HS-5 (cell line): Measurements from ENCODE around the gene HGFAC.

Source experiments
- DNase-seq: peaks from one replicate; pipeline ENCODE4 v3.0.0-alpha.2; 2012; ENCODE audit warnings: low read depth

The HGFAC gene

DNA sequence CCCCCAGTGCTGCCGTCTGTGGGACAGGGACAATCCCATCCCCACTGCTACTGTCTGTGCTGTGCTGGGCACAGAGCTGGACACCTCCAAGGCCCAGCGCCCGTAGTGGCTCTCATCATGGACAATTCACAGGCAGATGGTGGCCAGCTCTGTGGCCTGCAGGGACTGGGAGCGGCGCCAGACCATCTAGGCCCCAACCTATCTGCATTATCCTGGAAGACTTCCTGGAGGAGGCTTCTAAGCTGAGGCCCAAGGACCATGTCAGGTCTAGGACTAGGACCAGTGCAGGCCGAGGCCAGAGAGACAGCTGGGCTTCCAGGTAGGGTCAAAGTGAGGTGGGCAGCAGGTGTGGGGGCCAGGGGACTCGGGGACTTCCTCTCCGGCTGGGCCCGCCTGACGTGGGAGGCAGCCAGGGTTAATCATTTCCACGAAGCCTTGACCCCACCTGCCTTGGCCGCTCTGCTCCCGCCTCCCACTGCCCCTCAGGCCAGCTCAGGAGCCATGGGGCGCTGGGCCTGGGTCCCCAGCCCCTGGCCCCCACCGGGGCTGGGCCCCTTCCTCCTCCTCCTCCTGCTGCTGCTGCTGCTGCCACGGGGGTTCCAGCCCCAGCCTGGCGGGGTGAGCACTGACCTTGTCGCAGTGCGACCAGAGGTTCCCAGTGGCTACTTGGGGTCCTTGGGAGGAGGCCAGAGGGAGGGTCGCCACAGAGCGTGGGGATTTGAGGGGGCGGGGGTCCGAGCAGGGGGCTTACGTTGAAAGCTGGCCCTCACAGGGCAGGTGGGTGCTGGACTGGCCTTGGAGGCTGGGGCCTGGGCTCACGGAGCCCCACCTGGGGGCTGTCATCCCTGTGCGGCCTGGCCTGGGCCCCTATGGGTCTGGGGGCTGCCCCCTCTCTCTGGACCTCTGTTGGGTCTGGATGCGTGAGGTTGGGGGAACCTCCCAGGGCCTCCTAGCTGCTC, at the start of gene HGFAC:
Gene HGFAC (plus strand): TSS at position 468 of the 959 bp plus-strand sequence. CDS start 34 bp downstream, at position 502.
- no peak for DNase-seq

DNA sequence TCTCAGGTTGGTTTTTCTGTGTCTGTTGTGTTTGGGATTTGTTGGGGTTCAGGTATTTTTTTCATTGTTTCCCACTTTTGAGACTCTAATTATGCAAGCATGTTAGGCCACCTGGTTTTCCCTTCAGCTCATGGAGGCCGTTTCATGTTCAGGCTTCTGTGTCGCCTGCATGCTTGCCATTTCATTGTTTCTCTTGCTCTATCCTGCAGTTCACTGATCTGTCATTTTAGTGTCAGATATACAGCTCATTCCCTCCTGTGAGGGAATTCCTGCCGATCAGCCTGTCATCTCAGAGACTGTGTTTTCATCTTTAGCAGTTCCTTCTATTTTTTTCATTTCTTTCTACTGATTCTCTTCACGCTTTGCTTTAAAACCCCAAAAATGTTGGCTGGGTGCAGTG, 49.4 kb upstream of the HGFAC start:
- no peak for DNase-seq

DNA sequence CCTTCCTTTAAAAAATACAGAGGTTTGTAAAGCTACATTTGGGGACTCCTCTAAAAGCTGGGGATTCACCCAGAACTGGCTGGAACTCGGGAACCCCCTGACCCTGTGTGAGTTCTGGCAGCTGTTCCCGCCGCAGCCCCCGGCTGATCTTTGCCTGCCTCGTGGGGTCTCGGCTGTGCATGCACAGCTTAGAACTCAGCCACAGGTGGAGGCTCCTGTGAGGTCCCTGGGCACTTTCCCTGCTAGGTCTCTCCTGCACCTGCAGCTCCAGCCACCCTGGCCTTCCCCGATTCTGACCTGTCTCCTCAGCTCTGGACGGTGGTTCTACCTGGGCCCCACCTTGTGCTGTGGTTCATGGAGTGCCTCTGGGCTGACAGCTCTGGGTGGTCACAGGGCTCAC, 48.6 kb upstream of the HGFAC start:
- DNase-seq: no peak

DNA sequence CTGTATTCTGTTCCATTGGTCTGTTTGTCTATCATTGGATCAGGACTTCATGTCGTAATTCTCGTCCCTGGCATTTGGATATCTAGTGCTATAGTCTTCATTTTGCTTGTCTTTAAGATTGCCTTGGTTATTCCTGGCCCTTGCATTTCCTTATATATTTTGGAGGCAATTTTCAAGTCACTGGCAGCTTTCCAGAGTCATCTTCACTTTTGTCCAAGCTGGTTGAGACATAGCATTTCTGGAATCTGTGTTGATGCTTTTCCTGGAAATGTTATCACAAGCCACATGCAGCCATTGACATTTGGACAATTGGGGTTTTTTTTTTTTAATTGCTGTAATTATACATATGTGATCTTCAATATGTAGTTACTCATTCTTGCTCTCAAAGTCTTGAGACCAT, 45.2 kb upstream of the HGFAC start:
- DNase-seq: no peak

DNA sequence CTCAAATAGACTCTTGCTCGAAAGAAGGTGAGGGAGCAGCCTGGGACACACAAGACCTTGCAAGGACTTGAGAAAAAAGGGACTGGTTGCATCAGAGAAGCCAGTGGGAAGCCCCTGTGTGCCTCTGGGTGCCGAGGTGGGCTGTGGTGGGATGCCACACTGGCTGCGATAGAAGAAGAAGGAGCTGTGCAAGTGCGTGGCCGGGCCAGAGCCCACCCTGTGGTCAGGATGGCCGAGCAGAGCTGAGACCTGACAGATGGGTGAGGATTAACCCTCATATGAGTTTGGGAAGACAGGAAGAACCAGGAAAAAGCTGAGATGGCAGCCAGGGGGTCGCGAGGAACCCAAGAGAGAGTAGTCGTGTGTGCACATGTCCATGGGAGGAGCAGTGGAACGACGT, 44.6 kb upstream of the HGFAC start:
- no peak for DNase-seq

DNA sequence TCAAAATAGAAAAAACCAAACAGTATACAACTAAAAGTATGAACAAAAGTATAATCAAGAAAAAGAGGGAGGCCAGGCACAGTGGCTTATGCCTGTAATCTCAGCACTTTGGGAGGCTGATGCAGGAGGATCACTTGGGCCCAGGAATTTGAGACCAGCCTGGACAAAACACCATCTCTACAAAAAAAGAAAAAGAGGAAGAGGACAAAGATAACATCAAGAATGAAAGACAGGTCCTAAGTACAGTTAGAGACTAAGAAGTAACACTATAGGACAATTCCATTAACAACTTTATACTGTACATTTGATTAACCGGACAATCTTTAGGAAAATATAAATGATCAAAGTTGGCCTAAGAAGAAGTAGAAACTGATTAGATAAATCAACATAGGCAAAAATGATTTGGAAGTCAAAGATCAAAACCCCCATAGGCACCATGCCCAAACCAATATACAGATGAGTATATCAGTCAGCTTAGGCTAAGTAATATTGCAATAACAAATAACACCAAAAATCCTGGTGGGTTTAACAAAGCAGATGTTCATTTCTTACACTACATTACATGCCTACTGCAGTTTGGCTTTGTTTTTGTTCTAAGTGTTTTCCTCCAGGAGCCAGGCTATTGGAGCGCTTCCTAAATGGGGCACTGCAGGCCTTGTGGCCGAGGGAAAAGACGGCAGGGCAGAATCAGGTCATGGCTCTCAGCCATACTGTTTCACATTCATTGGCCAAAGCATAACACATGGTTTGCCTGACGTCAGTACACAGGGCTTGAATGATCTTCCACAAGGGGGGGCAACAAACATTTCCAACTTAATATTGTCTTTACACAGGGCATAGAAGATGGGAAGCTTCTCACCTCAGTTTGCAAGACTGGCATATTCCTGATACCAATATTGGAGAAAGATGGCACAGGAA, 42.2 kb upstream of the HGFAC start:
- no peak for DNase-seq

DNA sequence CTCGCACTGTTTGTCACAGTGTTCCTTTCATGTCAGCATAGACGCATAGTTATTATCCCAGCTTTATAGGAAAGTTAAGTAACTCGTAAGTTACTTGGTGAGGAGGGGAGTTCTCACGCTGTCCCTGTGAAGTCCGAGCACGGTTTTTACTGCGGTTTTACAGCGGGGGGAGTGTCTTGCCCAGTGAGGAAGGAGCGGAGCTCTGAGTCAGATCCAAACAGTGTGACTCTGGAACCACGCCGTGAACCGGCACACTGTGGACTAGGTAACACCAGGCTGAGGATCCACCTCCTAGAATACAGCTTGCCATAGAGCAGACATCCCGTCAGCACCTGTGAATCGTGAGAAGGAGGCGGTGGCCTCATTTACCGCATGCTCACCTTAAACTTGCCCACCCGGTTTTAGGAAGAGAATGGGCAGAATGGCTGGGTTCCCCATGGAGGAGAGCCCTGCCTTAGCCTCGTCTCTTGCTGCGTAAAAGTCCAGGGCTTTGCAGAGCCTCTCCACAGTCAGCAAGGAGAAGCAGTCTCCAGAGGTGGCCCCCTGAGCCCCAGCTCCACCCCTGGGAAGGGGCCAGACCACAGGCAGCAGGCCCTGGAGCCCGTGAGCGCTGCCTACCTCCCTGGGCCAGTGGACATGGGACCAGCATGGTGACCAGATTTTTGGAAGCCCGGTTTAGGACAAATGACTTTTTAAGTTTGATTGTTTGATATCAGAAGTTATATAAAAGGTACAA, 40.2 kb upstream of the HGFAC start:
- no peak for DNase-seq

DNA sequence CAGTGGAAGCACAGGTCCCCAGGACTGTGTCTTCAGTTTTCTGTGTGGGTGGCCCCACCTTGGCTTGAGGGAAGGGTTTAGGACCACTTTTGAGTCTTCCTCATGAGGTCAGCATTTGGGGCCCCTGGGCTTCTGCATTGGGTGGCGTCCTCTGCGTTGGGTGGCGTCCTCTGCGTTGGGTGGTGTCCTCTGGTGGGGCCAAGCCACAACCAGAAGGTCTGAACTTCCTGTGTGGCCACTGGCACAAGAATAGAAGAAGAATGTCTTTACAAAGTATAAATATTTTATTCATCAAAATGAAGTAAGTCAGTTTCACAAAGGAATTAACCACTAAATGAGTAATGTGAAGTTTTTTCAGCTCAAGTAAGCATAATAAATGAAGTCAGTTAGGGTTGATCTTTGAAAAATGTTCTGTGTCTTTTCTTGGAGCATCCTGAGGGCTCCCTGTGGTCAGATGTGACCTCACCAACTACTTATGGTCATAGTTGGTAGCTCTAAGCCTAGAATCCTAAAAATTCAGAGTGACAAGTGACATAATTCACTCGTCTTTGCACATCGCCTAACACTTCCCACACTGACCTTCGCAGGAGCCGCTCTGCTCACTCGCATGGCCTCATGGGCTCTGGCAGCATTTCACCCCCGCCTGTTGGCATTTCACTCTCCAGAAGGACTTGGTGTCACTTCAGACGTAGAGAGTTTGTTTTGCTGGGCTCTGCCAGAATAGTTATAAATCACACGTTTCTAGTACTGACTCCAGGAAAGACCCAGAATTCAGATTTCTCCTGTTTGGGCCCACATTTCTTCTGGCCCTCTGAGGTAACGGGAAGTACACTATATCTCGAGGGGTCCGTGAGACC, 39.0 kb upstream of the HGFAC start:
- DNase-seq: peak; percentile 43

DNA sequence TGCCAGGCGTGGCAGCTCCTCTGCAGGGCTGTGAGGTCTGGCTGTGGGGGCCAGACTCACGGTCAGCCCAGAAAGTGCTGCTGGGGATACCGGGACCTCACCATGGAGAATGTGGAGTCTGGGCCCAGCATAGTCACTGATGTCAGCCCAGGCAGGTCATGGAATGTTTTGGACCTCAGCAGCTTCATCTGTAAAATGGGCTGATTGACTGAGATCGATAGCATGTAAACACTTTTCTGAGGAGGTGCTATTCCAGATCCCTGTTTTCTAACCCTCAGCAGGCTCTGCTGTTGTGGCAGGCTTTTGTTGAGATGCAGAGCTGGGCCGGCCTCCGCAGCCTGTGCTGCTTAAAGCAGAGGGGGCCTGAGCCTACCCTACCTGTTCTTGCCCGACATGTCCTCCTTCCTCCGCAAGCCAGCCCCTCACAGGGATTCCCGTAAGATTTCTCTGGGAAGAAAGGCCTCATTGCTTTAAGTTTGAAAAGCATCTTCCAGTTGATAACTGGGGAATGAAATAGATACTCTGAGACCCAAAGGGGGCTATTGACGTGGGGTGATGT, 38.3 kb upstream of the HGFAC start:
- no peak for DNase-seq

DNA sequence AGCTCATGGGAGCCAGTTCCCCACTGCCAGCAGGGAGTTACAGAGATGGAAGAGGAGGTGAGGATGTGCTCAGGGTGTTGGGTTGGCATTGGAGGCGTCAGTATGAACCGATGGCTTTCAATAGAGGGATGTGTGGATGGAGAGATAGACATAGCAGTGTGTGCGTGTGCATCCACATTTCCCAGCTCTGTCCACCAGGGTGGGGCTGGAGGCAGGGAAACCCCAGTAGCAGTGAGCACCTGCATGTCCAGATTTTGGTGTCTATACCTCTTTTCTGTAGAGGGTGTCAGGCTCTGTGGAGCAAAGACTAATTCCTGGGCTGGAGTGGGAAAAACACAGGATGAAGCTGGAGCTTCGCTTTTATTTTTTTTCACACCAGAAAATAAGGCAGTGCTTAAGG, 37.2 kb upstream of the HGFAC start:
- DNase-seq: no peak

DNA sequence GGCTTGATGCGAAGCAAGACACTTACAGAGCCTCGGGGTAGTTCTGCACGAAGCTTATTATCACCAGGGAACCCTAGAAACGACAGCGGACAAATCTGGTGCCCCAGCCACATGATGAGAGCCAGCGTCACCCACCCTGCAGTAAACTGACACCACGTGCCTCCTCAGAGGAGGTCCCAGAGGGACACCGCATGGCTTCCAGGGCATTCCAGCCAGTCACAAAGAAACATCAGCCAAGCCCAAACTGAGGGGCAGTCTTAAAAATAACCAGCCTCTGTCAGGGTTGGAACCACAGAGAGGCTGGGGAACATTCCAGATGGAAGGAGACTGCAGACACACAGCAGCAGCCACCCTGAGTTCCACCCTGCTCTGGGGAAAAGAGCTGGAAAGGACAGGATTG, 36.6 kb upstream of the HGFAC start:
- DNase-seq: no peak

DNA sequence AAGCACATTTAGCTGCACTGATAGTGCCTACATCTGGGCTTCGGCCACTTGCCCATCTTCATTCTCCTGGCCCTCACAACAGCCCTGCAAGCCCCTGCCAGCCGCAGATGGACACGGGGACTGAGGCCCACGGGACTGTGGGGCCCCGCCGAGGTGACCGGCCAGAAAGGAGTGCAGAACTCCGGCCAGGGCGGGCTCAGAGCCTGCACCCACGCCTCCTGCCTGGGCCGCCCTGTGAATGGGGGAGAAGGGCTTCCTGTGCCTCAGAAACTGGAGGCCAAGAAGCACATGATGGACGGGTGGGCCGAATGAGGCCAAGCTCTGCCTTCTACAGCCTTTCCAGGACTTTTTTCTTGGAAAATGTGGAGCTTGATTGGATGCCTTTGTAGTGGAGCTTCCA, 35.7 kb upstream of the HGFAC start:
- no peak for DNase-seq

DNA sequence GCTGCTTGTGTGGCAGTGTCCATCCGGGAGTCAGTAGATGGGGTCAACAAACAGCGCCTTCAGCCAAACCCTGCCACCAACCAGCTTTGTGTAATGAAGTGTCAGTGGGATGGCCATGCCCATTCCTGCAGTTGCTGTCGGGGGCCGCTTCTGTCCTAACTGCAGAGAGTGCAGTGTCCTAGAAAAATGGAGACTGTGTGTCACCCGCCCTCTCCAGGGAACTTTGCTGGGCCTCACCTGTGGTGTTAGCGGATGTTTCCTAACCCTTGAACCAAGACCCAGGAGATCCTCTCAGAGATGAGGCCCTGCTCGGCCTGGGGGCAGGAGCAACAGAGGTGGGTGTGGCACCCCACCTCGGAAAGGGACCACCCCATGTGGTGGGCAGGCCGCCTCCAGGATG, 35.3 kb upstream of the HGFAC start:
- no peak for DNase-seq

DNA sequence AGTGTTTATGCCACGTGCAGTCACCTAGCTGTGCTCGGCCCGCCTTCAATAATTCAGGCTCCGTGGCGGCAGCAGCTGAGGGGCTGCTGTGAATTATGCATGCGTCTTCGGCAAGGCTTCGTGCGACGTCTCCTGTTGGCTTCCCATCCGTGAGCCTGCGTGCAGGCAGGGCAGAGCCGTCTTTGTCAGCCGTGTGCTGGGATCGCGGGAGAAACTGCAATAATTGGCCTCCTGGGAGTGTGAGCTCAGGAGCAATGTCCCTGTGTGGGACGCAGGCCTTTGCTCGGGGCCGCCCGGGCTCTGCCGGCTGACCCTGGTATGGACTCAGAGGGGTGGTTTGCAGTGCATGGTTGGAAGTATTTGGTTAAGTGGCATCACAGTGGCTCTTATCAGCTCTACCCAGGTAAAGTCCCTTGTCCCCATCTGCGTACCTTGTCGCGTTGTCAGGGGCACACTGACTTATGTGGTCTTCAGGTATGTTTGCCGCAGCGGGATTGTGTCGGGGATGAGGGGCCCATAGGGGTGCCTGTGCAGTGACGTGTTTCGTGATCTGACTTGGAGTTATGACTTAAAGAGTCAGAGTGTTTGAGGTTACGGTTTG, 34.5 kb upstream of the HGFAC start:
- DNase-seq: no peak

DNA sequence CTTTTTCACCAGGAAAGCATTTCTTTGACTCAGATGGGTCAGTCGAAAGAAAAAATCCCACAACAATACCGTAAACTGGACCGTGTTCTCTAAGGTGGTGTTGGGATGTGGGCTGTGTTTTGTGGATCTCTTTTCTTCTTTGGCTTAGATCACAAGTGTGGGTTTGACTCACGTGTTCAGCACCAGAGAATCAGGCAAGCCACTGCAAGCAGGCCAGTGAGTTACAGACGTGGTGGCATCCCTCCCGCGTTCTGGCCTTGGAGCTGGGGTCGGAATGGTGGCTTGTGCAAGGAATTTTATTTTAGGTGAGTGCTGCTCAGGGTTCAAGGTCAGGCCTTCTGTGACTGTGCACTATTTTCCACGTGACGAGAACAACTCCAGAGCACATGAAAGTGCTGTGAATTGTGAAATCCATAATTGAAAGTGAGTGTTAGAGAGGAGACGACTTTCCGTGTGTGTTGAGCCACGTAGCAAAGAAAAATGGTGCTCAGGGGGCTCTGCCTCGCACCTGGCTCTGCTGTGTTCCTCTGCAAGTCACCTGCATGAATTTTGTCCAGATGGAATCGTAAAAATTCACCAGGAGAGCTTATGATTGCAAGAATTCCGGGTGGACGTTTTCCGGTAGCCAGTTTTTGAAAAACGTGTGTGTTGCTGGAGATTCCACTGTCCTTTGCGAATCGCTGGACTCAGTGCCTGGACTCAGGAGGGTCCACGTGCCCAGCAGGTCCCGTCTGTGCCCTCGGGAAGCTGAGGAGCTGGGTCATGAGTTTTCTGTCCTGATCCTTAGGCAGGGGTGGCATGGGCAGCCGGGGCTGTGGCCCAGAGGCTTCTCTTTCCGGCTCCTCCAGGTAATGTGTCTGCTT, 33.6 kb upstream of the HGFAC start:
- DNase-seq: no peak

DNA sequence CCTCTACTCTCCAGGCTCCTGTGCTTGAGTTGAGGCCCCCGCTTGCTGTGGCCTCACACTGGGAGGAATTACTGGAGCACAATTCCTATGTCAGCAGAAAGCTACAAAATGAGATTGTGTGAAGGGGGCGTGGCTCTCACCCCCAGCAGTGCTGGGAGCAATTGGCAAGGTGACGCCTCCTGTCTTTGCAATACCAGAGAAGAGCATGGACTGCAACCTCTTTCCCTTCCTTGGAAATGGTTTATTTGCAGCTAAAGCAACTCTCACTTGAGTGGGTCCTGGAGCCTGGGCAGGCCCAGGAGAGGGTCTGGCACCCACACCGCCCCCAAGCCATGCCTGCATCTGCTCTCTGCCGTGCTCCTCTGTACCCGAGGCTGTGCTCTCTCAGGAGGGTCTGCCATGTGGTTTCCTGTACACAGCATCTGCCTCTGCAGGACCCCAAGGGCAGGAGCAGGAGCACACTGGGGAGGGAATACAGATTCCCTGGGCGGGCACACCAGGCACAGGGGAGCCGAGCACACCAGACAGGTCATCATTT, 32.9 kb upstream of the HGFAC start:
- no peak for DNase-seq

DNA sequence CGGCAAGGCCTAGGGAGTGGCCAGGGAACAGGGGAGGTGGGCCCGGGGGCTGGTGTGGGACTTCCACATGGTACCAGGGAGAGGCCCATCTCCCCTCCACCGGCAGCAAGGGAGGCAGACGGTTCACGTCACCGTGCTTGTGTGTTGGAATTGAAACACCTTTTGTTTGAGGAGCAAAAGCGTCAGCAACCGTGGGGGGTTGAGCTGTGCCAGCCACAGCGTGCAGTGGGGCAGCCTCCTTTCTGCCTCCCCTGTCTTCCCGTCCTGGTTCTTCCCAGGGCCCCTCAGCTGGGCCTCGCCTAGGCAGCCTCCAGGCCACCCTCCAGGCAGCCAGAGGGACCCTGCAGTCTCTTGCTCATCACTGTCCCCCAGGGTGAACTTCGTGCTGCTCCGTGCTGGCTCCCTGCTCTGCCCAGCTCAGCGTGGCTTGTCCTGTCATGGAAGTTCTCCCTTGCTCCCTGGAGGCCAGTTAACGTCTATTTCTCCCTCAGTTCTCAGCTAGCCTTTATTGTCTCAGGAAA, 32.1 kb upstream of the HGFAC start:
- no peak for DNase-seq

DNA sequence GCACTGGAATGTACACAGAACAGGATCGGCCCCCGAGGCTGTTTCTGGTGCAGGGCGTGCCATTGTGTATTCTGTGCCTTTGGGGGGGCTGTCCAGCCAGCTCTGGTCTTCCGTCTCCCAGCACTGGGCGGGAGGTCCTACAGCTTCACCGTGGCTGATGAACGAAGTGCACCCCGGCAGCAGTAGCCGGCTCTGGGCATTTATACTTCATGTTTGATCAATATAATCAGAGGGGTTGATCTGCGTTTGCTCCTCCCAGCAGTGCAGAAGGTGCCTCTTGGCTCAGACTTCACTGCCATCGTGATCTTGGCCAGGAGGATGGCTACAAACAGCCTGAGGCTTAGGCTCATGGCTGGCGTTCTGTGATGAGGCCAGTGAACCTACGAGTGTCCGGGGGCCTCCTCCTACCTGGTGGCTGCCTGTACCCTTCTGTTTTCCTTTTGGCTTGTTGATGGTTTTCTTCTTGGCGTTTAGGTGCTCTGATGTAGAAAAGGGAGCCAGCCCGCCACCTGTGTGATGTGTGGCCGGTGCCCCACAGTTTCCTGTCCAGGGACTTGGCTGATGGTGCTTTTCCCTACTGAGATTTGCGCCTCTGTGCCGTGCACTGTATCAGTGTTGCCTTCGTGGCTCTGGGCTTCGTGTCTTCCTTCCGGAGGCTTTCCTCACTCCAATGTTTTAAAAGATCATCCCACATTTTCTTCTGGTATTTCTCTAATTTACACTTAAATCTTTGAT, 31.2 kb upstream of the HGFAC start:
- DNase-seq: no peak
